IPS-18c (cell line): ENCODE results near the gene ZNF462.

Experiments used
- H3K4me3 ChIP-seq: 2 replicates; pipeline ENCODE4 v1.7.0; 2013; ENCODE audit warnings: low read depth, mild to moderate bottlenecking, low read length, moderate library complexity; ENCODE audit not compliant: insufficient read depth
- H3K9me3 ChIP-seq: one replicate; pipeline ENCODE4 v1.6.1; 2013; ENCODE audit warnings: mild to moderate bottlenecking, low read length, moderate library complexity; ENCODE audit not compliant: control insufficient read depth, insufficient read depth

ZNF462 gene

DNA sequence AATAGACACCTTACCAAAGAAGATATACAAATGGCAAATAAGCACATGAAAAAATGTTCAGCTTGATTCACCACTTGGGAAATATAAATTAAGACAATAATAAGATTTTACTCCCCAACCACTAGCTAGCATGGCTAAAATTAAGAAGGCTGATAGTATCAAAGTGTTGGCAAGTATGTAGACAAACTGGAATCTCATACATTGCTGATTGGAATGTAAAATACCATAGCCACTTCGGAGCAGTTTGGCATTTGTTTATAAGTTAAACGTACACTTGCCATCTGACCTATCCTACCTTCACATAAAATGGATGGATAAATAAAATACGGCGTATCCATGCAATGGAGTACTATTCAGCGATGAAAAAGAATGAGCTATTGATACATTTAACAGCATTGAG lies 129.2 kb downstream of the ZNF462 start:
- Histone ChIP-seq H3K9me3 (no peaks in the 10 kb centered on the region), H3K4me3 (no peak overlapping the region)

GRCh38 chr9:106993603-106994002 lies 130.6 kb downstream of the ZNF462 start:
- H3K9me3 ChIP-seq = no peaks in the 10 kb centered on the region
- H3K4me3 ChIP-seq = no peak overlapping the region

DNA sequence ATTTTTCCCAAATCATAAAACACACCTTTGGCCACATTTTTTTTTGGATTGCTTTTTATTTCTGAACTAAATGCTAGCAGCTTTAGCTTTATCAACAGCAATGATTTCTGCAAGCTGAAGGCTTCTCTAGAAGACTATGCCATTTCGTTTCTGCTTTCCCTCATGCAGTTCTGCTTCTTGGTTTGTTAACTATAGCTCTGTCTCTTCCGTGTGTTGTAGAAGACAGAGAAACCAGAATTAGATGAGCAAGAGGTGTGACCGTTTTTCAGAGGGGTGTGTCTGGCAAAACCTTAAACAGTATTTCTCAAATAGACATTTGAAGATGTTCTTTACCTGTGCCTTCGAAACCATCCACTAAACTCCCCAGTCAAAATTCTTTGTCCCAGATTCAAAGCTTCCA lies 131.5 kb downstream of the ZNF462 start:
- H3K9me3 ChIP-seq = no peaks in the 10 kb centered on the region
- no peak overlapping the region for H3K4me3 ChIP-seq

DNA sequence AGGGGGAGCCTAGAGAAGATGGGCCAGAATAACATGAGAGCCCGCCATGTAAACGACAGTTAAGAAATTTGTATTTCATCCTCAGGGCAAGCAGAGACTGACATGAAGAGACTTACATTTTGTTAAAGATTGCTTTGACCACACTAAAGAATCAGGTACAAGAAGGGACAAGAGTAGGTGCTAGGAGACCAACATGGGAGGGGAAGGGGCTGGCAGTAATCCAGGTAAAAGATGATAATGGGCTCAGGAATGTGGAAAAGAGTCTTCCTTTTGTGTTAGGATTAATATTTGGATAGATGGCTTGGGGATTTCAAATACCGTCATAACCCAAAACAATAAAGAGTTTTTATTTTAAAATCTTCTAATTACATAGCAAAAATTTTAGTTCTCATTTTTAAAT lies 137.3 kb downstream of the ZNF462 start:
- no peak overlapping the region for H3K4me3 ChIP-seq
- H3K9me3 ChIP-seq = no peaks in the 10 kb centered on the region

GRCh38 chr9:107005201-107005600 lies 142.2 kb downstream of the ZNF462 start:
- no peak overlapping the region for H3K4me3 ChIP-seq

GRCh38 chr9:107007402-107007801 lies 144.4 kb downstream of the ZNF462 start:
- Histone ChIP-seq H3K4me3 (no peak overlapping the region), H3K9me3 (no peaks in the 10 kb centered on the region)

More at GRCh38 chr9:107005201-107005600, 142.2 kb downstream of the ZNF462 start:
- H3K9me3 ChIP-seq = no peaks in the 10 kb centered on the region

- Histone ChIP-seq H3K4me3 (no peak overlapping the region), H3K9me3 (no peaks in the 10 kb centered on the region)
Observed at GRCh38 chr9:107008011-107008410, 145.0 kb downstream of the ZNF462 start.

DNA sequence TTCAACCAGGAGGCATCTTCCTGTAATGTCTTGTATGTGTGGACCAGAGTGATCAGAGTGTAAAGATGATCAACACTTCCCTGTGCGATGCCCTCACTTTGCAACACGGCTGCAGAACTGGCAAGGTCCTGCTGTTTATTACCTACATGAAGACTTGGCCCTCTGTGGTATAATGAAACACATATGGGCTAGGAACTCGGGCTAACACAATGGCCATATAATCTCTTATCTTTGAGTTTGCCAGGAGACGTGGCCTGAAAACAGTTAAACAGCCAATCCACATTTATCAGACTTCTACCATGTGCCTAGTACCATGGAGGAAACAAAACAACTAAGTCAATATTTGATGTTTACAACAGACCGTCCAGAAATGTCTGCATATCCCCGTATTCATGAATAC lies 145.5 kb downstream of the ZNF462 start:
- no peaks in the 10 kb centered on the region for H3K9me3 ChIP-seq
- no peak overlapping the region for H3K4me3 ChIP-seq

- Histone ChIP-seq H3K9me3 (no peaks in the 10 kb centered on the region), H3K4me3 (no peak overlapping the region)
Observed at GRCh38 chr9:107016383-107016782, 153.4 kb downstream of the ZNF462 start.

DNA sequence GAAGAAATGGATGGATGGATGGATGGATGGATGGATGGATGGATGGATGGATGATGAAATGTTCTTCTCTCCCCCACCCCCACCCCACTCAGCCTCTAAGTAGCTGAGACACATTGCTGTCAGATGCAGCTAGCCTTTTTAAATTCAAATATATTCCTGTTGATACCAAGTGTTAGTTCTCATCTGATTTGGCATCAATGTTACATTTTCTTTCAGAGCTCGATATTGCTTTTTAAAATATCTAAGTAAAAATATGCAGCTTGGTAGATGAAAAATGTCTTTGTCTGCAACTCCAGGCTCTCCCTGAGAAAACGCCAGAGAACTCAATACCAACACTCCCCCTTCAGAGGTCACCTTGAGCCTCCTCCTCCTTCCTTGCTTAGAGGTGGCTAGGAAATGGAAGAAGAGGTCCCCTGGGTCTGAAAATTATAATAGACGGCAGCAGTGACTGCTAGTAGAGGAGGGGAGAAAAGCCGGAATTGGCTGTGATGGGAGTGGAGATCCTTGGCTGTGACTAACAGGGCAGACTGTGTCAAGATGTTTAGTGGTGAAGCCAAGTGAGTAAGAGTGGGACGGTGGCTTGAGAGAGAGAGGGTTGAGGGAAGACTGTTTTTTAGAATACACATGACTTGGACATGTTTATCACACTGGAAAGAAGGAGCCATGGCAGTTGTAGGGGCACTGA lies 156.0 kb downstream of the ZNF462 start:
- H3K4me3 ChIP-seq = no peak overlapping the region
- no peaks in the 10 kb centered on the region for H3K9me3 ChIP-seq

DNA sequence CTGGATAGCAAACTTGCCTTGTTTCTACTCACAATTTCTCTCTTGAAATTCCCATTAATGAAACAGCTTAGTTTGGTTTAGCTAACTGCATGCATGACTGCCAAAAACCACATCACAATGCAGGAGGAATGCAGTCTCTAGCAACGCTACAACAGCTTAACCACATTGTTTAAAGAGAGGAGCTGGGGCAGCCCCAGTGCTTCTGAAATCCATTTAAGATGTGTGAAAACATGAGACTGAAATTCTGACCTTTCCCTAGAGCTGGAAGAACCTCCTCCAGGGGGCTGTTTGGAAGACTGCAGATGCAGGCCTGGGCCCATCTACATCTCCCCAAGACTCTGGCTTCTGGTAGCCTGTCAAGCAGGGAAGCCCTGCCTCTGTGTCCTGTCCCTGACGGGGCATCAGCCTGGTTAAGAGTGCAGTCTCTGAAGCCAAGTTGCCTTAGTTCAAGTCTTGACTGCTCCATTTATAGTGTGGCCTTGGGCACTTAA lies 157.1 kb downstream of the ZNF462 start:
- Histone ChIP-seq H3K9me3 (no peaks in the 10 kb centered on the region), H3K4me3 (no peak overlapping the region)

DNA sequence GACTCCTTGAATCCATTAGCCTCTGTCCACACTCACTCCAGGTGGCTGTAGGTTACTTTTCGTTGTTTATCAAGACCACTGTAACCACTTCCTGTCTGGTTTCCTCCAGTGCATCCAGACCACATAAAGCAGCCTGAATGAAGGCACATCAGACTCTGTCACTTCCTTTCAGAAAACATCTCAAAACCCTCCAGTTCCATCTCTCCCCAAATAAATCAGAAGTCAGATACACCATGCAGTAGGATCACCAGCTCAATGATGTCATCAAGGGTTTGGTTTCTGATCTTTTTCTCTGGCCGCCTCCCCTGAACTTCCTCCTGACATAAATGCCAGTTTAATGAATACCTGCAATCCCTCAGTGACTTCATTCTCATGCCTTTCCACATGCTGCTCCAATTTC lies 161.2 kb downstream of the ZNF462 start:
- no peaks in the 10 kb centered on the region for H3K9me3 ChIP-seq
- H3K4me3 ChIP-seq = no peak overlapping the region

DNA sequence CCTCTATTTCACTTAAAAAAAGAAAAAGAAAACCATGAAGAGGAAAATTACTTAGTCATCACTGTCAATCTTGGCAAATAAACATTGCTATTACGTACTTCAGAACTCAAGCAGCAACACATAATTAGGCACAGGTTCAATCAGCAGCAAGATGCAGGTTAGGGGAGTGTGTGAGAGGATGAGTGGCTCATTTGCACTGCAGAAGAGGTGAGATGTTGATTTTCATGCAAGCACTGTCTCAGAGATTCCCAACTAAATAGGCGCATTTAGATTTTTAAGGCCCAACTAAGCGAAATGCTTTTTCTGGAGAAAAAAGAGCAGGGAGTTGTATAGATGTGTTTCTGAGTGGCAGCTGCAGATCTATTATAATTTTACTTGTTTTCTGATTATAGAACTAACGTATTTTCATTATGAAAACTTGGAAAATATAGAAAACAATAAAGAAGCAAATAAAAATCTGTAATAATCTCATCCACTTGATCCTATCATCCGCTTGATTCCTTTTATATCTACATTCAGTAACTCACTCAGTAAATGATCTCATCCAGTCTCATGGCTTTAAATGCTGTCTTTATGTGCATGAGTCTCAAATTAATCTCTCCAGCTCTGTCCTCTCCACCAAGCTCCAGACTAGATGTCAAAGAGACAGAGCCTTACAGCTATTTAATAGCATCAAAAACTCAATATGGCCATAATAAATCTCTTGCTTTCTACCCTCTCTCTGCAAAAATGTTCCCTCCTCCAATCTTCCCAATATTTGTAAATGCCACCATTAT lies 162.5 kb downstream of the ZNF462 start:
- Histone ChIP-seq H3K9me3 (no peaks in the 10 kb centered on the region), H3K4me3 (no peak overlapping the region)

GRCh38 chr9:107029146-107029545 lies 166.2 kb downstream of the ZNF462 start:
- H3K4me3 ChIP-seq = no peak overlapping the region
- H3K9me3 ChIP-seq = no peaks in the 10 kb centered on the region

- H3K4me3 ChIP-seq = no peak overlapping the region
- no peaks in the 10 kb centered on the region for H3K9me3 ChIP-seq
Observed at GRCh38 chr9:107033966-107034365, 171.0 kb downstream of the ZNF462 start.

DNA sequence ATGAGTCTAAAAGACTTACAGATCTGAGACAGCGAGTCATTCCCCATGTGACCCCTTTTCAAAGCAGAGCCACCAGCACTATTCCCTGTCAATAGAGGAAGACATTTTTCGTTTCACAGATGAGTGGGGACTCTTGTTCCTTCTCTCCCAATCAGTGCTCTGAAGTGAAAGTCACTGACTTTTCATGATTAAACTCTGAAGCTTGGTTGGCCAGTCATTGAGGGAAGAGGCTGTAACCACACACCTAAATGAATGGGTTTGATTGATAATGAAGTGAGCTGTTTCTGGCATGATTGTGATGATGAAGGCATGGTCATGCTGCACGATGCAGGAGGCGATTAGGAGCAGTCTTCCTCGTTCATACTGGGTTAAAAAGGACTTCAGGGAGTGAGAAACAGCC lies 171.9 kb downstream of the ZNF462 start:
- Histone ChIP-seq H3K4me3 (no peak overlapping the region), H3K9me3 (no peaks in the 10 kb centered on the region)

DNA sequence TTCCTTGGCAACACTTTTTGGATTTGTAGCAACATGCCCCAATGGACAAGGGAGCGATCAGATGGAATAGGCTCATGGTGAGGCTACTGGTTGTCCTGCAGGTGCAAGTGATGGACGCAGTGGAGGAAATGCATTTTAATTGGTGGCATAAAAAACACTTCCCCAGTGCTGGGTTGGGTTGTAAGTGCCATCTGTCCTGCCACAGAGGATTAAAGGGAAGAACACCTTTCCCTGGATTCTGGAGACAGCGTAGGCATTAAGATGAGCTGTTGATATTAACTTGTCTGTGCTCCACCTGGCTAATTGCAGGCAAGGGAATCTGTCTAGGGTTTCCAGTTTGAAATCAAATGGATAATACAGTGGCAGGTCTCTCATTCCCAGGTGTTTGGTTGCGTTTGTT lies 173.4 kb downstream of the ZNF462 start:
- no peak overlapping the region for H3K4me3 ChIP-seq

DNA sequence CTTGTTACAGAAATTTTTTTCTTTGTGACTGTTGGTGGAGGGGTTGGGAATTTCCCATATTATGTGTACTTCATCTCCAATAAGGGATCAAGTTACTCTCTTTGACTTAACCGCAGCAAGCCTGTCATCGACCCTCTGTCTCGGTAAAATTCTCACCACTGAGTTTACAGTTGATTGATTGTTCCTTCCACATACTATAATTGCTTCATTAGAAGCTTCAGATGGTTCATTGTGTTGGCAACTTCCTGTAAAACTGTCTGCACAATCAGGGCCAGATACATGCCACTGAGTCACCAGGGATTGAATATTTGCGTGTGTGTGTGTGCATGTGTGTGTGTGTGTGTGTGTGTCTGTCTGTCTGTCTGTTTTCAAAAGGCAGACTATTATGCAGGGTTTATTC lies 176.6 kb downstream of the ZNF462 start:
- Histone ChIP-seq H3K4me3 (no peak overlapping the region), H3K9me3 (no peaks in the 10 kb centered on the region)

More for the DNA sequence above, 173.4 kb downstream of the ZNF462 start:
- no peaks in the 10 kb centered on the region for H3K9me3 ChIP-seq
